HG03066 (cell line): Measurements from ENCODE around the gene SIAH3.
"Not testable (repeated sequence)": the region's sequence is repeated elsewhere in the genome, so short reads cannot be mapped to it uniquely, and the experiment has no call there.

ENCODE experiments used
- ATAC-seq: cut with Tn5 transposase; IDR thresholded peaks from one replicate; pipeline ENCODE4 v1.9.1; 2021; ENCODE audit warnings: low read depth; ENCODE audit not compliant: unreplicated experiment

SIAH3 gene

DNA sequence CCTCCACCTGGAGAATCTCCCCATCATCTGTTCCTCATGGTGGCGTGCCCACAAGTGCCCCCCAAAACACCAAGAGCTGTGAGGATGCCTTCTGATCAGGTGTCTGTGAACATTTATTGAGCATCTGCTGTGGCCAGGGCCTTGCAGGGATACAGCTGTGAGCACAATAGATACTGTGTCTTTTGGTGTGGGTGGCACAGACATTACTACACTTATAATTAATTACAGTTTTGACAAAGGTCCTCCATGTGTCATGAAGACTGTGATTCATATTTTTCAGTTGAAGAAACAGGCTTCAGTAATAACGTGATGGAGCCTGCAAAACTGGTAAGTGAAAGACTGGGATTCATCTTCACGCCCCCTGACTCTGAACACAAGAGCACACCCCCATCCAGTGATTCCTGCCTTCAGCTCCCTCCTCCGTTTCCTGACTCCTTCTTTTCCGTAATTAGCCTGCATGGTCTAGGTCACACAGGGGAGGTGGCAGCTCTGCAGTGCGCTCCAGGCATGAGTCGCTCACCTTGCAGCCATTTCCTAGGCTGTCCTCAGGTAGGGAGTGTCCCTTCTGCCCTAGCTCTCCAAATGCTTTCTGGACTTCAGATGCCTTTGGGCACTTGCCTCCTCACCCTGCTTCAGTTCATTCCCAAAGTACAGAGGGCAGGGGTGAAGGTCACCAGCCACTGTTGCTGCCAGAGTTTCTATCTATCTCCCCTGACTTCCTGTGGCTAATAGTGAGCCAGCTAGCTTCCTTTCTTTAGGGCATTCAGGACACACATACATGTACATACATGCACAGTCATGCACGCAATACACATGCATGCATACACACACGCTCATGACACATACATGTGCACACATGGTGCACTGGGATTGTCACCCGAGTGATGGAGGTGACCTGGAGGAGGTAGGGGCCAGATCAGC, 66.5 kb downstream of the SIAH3 start:
- ATAC-seq: no peak

DNA sequence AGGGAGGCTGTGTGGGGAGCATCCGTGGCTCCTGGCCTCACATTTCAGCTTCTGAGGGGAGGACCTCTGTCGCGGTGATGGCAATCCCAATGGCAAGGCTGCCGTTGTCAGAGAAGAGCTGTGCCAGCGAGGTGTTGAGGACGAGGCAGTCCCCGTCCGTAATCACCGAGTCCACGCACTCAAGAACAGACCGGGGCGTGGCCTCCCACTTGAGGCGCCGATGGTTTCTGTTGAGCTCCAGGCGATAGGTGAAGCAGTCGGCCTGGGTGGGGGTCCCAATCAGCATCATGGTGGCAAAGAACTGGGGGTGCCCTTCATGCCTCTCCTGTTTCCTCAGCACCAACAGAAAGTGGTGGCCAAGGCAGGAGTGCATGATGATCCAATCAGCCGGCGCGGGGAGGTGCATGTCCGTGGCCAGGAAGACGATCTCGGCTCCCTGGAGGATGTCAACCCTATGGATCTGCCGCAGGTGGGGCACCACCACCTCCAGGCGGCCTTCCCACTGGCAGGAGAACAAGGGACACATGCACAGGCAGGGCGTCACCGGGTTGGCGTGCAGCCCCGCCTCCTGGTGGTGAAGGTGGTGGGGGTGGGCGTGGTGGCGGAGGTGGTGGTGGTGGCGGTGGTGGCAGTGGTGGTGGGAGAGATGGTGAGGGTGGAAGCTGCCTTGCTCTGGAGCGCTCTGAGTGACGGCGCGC, 68.1 kb downstream of the SIAH3 start:
- no peak for ATAC-seq

DNA sequence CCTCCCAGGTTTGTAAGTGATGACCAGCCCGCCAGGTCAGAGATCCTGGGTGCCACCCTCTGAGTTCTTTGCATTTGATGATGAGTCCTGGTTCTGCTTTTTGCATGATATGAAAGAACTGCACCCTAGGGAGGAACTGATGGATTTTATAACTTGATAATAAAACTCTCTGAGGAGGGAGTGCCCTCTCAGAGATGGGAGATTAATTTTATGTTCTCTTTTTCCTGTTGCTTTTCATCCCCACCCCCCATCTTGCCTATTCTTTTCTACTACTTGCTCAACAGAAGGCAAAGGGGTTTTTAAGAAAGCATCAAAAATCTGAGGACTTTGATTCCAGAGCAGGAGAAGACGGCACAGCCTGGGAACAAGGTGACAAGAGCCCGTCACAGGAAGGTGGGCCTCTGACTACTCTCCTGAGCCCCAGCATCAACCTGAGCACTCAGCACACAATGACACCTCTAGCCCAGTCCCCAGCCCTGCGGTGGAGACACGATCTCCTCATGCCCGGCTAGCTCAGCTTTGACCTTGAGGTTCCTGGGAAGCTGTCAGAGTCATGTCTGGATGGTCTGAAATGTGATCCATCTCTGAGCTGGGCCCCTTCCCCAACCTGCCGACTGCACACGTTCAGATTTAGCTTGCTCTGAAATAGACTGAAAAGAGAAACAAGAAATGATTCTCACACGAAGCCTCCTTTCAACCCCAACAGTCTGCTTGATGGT, 69.1 kb downstream of the SIAH3 start:
- no peak for ATAC-seq

DNA sequence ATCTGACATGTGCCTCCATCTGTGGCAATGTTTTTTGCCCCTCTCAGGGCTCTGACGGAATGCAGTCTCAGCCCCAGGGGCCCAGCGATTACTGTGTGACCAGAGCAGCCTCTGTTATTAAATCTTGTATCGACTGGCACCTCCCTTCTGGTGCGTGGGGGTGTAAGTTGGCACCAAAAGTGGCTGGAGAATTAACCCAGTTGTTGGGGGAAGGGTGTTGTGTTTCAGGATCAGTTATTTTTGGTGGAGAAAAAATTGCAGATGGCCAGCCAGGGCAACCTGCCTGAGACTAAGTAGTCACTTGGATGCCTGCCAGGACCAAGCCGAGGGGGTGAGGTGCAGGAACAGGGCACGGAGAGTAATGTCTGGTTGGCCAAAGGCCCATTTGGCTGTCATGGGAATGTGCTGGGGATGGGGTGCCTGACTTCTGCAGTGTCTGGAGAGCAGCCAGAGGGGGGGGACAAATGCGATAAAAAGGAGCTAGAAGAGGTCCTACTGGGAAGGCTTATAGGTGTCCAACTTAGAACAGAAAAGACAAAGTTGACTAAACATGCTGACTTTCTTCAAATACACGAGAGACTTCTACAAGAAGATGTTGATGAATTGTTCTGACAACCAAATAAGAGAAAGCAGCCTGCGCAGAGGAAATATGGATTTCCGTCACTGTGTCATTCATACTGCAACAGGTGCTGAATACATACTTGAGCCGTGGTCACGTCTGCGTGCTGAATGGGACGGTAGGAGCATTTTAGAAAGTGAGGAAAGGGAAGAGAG, 69.8 kb downstream of the SIAH3 start:
- ATAC-seq: no peak

DNA sequence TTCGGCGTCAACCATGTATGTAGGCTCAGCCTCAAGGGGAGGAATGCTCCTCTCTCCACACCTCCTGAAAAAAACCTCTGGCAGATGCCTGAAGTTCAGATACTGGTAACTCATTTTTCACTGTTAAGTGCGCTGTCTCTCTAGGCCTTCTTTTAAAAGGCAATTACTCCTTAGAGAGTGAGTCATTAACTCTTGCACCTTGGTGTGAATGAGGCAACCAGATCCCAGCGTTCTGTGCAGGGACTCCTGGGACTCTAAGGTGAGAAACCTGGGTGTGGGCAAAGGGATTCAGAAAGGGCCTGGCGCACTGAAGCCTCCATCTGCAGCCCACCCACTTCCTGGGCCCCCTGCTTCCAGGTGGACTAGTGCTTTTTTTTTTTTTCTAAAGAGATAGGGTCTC, 71.7 kb downstream of the SIAH3 start:
- ATAC-seq: no peak

DNA sequence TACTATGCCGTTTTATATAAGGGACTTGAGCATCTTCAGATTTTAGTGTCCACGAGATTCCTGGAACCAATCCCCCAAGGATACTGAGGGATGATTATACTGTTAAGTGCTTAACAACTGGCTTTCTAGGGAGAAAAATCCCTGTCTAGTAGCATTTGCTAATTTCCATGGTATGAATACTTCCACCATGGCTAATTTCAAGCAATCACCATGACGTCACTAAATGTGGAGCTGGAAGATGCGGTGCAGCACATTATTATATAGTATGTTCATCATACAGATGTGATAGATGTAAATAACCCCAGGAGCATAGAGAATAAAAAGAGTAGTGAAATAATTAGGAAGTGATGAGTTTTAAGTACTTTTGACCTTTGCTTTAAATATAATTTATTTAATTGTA, 72.7 kb downstream of the SIAH3 start:
- no peak for ATAC-seq

DNA sequence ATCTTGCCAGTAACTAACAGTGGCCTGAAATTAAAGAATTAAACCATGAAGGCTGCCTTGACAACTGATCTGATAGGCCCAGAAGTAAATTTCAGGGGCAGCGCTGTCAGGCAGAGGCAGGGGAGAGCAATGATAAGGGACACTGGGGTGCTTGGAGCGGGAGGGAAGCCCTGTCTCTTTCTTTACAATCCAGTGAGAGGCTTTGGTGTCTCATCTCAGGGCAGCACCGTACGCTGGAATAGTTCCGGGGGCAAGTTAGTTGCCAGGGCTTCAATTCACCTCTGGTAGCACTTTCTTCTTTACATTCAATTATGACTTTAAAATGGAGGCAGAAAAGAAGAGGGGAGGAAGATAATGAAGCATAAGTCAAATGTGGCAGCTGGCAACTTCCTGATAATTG, 74.8 kb downstream of the SIAH3 start:
- no peak for ATAC-seq

DNA sequence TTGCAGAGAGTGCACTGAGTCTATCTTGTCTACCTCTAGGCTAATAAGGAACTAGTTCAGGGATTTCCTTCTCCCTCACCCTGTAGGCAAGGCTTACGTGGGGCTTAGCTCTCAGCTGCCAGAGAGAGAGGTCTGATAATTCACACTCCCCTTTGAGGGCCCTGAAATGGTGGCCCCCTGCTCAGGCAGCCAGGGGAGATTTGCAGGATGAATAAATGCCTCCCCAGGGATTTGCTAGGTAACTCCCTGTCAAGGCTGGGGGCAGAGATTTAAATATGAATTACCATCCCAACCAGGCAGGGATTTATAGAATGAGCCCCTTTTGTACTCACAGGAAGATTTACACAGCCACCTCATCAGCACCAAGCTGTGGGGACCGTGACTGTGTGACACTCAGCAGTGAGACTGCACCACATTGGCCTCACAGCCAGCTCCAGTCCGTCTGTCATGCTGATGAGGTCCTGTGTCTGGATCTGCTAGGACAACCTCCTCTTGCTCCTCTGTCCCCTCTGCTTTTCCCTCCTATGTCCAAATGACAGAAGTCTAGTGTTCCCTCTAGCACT, 76.1 kb downstream of the SIAH3 start:
- no peak for ATAC-seq

DNA sequence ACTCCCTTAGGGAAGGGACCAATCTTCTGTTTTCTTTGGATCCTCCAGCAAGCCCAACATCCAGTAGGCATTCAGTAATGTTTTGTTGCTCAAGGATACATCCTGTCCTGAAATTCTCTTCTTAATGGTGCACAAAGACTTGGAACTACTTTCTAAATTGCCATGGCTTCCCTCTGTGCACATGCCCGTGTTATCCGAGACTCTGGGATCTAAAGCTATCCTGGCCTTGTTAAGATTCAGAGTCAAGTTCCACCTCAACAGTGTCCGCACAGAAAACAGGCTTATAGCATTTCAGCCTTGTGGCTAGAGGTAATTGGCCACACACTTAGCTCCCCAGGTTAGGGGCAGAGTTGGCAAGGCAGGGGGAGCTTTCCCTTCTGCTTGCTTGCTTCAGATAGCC, 77.6 kb downstream of the SIAH3 start:
- ATAC-seq: no peak

DNA sequence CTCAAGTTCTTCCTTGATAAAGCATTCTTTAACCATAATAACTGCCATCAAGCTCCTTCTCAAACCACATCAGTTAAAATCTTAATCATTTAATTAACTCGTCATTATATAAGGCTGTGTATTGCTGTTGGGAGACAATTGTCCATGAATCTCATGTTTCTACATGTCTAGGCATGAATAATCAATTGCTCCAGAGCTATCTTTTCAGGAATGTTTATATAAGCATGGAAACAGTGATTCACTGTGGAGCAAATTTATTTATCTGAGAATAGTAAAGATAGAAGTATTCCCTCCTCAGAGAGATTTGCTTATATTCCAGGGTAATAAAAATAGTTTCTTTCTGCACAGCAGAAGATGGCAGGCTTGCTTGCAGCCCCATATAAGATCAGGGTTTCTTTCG, 78.3 kb downstream of the SIAH3 start:
- ATAC-seq: no peak

DNA sequence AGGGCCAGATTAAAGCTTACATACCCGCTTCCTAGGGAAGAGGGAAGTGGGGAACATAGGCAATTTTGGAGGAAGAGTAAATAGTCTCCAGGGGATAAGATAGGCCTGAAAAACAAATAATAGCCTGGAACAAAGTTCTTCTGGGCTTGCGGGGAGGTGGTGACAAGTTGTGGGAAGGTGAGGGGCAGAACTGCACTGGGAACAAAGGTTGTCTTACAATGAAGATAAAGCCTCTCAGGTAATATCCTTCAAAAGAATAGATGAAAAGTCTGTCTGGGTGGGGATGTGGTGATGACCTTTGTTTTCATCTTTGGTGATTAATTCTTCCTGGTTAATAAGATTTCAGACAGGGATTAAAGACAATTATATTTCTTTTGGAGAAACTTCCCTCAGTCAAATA, 80.7 kb downstream of the SIAH3 start:
- ATAC-seq: no peak

DNA sequence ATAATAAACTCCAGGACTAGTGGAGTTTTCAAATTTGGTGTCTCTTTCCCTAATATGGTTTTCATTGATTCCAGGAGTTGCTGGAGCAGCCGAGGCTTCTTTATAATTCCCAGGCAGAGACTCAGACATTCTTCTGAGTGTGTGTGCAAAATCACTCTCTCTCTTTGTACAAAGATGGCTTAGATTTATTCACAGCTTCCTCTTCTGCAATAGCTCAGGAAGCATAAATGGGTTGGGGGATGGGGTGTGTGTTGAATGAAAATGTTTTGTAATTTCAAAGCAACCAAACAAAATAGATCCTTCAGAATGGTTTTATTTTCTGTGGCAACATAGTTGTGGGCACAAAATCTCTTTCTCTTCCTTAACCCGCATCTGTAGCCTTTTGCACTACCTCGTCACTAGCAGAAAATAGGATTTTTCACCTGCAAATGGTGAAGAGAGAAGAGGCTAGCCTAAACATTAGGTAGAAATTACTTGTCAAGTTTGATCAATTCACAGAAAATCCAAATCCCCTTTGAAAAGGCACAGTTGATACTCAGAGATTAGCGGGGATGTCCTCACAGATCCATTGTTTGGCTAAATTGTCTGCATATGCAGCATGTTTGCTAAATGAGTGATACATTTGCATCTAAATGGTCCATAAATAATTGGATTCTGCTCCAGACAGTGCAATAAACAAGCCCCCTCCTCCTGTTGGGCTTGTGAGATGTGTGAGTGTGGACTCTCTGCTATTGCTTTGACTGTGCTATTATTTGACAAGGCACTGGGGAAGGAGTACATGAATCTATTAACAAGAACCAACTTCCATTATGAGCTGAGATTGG, 82.7 kb downstream of the SIAH3 start:
- ATAC-seq: no peak

DNA sequence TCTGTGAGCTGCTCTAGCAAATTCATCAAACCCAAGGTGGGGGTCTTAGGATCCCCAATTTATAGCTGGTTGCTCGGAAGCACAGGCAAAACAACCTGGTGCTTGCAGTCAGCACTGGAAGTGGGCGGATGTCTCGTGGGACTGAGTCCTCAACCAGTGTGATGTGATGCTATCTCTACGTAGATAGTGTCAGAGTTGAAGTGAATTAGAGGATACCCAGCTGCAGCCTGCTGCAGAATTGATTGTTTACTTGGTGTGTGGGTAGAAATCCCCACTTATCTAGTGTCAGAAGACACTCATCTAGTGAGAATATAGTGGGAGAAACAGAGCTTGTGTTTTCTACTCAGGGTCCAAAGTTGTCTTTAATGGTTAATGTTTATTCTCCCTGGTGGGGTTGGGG, 86.1 kb downstream of the SIAH3 start:
- no peak for ATAC-seq

DNA sequence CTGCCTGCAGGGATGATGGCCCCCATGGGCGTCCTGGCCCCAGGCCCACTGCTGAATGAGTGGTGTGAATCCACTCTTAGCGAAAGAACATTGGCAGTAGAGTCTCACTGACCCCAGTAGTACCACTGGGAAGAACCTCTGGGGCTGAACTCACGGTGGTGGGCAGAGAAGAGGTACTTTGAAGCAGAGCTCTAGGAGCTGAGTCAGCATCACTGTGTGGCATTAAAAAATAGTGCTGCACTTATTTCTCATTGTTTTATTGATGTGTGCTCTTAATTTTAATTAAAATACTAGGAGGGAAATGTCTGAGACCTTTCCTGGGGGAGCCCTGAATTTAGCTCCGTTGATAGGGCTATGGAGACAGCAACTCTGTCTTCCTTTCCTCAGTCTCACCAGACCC, 88.1 kb downstream of the SIAH3 start:
- no peak for ATAC-seq

DNA sequence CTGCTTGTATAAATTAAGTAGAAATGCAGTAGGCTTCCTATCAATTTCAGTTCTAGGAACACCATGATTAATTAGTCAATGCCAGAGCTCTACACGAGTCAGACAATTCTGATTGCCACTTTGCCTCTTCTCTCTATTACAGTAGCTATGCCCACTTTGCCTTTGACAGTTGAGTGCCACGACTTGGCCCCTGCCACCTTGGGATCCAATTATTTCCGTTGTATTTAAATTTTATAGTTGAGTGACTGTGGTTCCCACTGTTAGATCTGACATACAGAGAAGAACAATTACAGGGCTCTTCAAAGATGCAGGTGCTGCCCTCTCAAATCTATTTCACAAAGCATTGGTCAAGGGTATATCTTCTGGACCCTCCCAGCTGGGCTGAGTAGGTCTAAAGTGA, 94.0 kb downstream of the SIAH3 start:
- not testable (repeated sequence) for ATAC-seq

DNA sequence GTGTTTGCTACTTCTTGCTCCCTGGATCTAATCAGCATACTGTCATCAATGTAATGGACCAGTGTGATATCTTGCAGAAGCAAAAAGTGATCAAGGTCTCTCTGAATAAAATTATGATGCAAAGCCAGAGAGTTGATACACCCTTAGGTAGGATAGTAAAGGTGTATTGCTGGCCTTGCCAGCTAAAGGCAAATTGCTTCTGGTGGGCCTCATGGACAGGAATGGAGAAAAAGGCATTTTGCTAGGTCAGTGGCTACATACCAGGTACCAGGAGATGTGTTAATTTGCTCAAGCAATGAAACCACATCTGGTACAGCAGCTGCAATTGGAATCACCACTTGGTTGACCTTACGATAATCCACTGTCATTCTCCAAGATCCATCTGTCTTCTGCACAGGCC, 95.1 kb downstream of the SIAH3 start:
- not testable (repeated sequence) for ATAC-seq

DNA sequence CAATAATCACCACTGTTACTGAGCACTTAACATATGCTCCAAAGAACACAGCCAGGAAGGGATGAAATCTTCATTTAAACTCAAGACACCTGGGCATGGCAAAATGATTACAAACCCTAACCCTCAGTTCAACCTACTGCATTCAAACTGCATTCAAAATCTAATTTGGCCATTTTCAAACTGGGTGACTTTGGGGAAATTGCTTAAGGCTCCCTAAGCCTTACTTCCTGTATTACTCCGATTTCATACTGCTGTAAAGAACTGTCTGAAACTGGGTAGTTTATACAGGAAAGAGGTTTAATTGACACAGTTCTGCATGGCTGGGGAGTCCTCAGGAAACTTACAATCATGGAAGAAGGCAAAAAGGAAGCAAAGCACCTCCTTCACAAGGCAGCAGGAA, 99.0 kb downstream of the SIAH3 start:
- ATAC-seq: no peak

DNA sequence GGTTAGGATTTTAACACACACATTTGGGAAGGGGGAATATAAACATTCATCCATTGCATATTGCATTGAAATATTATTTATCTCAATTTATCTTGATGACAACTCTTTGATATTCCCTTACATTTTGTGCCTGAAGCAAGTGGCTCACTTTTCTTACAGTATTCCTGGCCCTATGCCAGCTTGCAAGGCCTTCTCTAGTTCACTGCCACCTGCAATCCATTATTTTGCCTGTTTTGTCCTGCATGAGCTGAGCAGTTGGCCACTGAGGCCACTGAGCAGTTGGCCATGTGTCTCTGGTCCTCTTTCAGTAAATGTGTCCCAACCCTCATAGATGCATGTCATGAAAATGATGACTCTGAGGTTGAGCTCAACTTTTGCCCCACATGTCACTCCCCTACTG, 99.7 kb downstream of the SIAH3 start:
- no peak for ATAC-seq

DNA sequence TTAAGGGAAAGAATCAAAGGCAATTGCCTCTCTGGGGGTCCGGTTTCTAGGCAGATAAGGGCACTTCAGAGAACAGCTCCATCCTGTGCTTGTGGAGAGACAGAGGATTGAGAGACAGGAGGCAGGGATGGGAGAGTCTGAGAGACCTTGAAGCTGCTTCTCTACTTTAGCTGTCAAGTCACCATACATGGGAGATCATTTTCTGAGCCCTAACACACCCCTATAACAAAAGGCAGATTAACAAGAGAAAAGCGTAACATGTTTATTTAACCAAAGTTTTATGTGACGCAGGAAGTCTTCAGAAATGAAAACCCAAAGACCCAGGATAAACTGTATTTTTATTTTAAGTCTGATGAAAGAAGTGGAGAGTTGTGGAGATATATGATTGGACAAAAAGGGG, 101.0 kb downstream of the SIAH3 start:
- no peak for ATAC-seq
